Epithelial cell of proximal tubule (primary cell): ENCODE results near the gene STK10. TPM values are rescaled to one million over a fixed set of nuclear protein-coding genes. Genes with fewer than 3 reads are reported as not detected.

Source experiments
- DNase-seq: peaks from one replicate; pipeline ENCODE4 v3.0.0-alpha.2; 2011; ENCODE audit warnings: low read depth
- H3K4me3 ChIP-seq: 2 replicates; pipeline ENCODE4 v1.5.1; 2011; ENCODE audit warnings: low read depth, mild to moderate bottlenecking, low read length
- CTCF ChIP-seq: conservative IDR thresholded peaks from 2 replicates; pipeline ENCODE4 v1.5.1; 2012; ENCODE audit warnings: low read depth, mild to moderate bottlenecking, low read length
- total RNA-seq: library from RNA; depleted of rRNA; stranded (reverse); fragments of >200 nt; gene quantifications from 2 replicates; pipeline ENCODE4 v1.2.3, GENCODE V29; 2015

The STK10 gene
- total RNA-seq, 1 donor from 2014 or later, result 22.4 TPM

GRCh38 chr5:172115541-172115982 lies 72.5 kb downstream of the STK10 start:
- no peak for DNase-seq
- no peak overlapping the region for H3K4me3 ChIP-seq
- no peak for TF ChIP-seq CTCF

- no peak for TF ChIP-seq CTCF
- no peak overlapping the region for H3K4me3 ChIP-seq
- no peak for DNase-seq
These were observed 73.1 kb downstream of the STK10 start for GRCh38 chr5:172114875-172115422.

GRCh38 chr5:172113036-172113435 lies 75.0 kb downstream of the STK10 start:
- TF ChIP-seq CTCF, result no peak
- no peak for DNase-seq
- H3K4me3 ChIP-seq, result no peak overlapping the region

- no peak overlapping the region for H3K4me3 ChIP-seq
- TF ChIP-seq CTCF, result no peak
- DNase-seq, result no peak
These were observed 76.2 kb downstream of the STK10 start for GRCh38 chr5:172111852-172112225.

GRCh38 chr5:172110921-172111851 lies 76.8 kb downstream of the STK10 start:
- TF ChIP-seq CTCF, result no peak
- DNase-seq, result no peak
- H3K4me3 ChIP-seq, result no peak overlapping the region

- H3K4me3 ChIP-seq, result no peak overlapping the region
- DNase-seq, result no peak
- no peak for TF ChIP-seq CTCF
These were observed 77.7 kb downstream of the STK10 start for GRCh38 chr5:172110260-172110815.
